Activated CD8-positive, alpha-beta memory T cell treated with anti-CD3 and anti-CD28 coated beads, Interleukin-2, amount 50 U/mL, for 48 hours (primary cell): Measurements from ENCODE around the gene RNU6-1.

Experiments
- DNase-seq: peaks from one replicate; pipeline ENCODE4 v3.0.0-alpha.2; 2020

RNU6-1 gene

GRCh38 chr15:67839929-67840748 lies at the start of gene RNU6-1:
Gene RNU6-1 (minus strand): TSS chr15:67840045.
- DNase-seq, result peak; percentile 96

DNA sequence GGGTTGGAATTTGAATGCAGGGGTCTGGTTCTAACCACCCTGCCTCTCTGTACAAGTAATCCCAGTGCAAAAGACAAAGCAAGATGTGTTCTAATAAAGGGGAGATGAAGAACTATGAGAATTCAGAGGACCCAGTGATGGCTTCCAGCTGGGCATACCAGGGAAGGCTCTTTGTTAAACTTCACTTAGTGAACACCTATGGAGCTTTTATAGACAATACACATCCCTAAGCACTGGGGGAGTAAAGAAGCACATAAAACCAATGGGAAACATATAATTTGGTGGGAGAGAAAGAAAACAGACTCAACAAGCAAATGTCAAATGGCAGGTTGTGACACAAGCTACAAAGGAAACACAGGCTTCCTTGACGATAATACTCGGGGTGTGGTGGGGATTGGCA lies 47.9 kb upstream of the RNU6-1 start:
- DNase-seq, result no peak

- no peak for DNase-seq
These were observed 46.0 kb upstream of the RNU6-1 start for GRCh38 chr15:67885861-67886260.

DNA sequence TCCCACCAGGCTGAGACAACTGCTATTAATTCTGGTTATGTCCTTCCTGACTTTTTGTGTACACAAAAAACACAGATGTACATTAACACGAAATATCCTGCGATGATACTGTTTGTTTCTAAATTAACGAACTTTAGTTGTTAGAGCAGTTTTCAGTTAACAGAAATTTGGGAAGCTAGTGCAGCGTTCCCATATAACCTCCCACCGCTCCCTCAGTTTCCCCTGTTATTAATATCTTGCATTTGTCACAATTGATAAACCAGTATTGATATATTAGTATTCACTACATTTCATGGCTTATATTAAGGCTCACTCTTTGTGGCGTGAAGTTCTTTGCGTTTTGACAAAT lies 45.3 kb upstream of the RNU6-1 start:
- DNase-seq, result no peak

- DNase-seq, result peak; percentile 68
These were observed 44.8 kb upstream of the RNU6-1 start for GRCh38 chr15:67884514-67885174.

GRCh38 chr15:67884009-67884408 lies 44.2 kb upstream of the RNU6-1 start:
- no peak for DNase-seq

DNA sequence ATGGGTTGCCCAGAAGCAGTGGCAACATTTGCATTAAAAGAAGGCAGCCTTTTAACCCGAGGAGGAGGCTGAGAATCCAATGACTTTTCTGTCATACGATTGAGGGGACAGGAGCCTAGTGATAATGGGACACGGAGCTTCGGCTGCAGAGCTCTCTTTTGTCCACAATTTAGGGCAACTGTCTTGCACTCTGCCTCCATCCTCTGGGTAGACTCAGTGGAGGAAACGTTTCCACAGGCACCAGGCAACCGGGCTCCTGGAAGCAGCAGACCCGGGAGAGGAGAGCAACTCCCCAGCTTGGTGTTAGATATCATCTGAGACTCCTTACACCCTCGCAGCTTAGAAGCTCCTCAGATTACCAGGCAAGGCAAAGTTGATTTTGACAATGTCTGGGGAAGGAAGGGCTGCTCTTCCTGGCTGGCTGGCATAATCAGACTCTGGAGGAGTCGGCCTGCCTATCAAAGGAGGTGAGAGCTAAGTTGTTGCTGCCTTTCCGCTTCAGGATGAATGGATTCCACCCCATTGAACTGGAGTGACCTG lies 43.5 kb upstream of the RNU6-1 start:
- DNase-seq, result no peak

DNA sequence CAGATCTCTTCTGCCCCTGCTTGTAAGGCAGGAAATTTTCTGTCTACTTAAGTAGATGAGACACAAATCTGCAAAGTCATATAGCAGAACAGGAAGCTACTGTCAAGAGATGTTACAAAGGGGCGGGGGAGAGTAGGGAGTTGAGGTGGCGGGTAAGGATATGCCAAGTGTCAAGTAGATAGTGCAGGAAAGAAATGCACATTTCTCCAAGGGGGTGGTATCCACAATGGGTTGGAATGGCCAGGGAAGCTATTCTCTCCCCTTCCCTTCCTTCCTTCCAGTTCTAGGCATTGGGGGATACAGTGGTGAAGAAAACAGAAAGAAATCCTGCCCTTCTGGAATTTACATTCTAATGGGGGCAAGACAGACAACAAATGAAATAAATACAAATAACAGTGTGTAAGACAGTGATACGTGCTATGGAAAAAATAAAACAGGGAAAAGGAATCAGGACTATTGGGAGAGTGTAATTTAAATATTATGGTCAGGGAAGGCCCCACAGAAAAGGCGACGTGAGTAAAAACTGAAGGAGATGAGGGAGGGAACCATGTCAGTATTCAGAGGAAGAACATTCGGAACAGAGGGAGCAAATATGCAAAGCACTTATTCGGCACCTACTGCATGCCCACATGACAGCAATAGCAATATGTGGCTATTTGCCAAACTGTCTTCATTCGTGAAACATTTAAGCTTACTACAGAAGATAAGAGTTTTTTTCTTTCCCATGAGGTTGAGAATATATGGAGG lies 42.8 kb upstream of the RNU6-1 start:
- no peak for DNase-seq

DNA sequence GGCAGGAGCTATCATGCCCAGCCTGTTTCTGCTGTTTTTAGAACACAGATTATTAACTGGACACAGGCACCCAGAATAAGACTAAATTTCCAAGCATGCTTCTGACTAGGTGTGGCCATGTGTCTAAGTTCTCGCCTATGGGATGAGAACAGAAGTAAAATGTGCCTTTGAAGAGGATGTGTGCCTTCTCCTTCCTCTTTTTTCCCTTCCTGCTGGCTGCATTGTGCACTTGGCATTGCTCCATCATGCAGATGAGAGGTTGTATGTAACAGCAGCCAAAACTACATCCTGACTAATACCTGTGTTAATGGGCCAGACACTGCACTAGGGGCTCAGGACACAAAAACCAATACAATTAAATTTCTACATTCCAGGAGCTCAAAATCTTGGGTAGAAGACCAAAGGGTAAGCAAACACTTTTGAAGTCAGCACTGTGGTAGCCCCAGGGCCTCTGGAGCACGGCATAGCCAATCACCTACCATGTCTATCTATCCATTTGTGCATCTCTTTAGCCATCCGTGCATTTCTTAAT lies 40.9 kb upstream of the RNU6-1 start:
- no peak for DNase-seq

DNA sequence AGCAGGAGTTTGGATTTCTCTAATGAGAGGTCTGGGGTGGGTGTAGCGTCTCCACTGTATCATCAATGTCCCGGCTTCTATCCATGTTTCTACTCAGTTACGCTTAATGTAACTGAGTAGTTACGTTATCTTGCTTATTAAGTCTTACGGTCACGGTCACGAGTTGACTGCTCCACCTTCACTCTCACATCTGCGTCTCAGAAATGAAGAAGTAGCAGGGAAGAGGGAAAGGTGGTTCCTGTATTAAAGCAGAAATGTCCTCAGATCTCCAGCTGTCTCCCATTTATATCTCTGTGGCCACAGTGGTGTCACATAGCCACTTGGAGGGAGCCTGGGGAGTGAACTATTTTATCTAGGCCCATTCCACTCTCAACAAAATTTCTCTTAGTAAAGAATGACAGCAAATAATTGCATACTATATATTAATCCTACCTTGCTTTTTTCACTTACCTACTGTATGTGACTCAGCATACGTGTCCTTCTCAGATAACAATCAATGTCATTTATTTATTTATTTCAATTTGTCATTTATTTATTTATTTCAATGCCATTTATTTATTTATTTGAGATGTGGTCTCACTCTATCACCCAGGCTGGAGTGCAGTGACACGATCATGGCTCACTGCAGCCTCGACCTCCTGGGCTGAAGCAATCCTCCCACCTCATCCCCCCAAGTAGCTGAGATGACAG lies 39.7 kb upstream of the RNU6-1 start:
- no peak for DNase-seq

GRCh38 chr15:67878712-67879206 lies 38.9 kb upstream of the RNU6-1 start:
- DNase-seq, result no peak

DNA sequence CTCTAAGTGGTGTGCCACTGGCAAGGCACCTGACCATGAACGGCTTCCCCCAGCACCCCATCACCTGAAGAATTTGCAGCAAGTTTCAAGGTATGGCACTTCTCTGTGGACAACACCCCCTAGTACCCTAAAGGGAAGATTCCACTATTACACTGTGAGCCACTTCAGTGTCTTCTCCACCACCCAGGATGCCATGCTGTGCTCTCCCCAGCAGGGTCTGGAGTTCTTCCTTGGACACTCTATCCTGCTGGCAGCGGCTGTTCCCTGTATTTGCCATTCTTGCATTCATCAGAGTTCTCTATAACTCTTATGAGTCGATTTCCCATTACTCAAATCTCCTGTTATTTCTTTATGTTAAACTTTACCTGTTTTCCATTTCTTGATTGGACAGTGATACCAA lies 33.9 kb upstream of the RNU6-1 start:
- no peak for DNase-seq

DNA sequence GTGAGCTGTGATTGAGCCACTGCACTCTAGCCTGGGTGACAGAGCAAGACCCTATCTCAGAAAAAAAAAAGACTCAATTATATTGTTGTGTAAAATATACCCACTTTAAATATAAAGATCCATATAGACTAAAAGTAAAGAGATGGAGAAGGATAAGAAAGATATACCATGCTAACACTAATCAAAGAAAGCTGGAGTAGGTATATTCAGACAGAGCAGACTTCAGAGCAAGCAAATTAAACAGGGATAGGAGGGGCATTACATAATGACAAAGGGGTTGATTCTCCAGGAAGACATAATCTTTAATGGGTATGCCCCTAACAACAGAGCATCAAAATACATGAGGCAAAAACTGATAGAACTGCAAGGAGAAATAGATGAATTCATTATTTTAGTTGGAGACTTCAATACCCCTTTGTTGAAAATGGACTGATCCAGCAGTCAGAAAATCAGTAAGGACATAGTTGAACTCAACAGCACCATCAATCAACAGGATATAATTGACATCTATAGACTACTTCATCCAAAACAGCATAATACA lies 31.1 kb upstream of the RNU6-1 start:
- DNase-seq, result no peak

DNA sequence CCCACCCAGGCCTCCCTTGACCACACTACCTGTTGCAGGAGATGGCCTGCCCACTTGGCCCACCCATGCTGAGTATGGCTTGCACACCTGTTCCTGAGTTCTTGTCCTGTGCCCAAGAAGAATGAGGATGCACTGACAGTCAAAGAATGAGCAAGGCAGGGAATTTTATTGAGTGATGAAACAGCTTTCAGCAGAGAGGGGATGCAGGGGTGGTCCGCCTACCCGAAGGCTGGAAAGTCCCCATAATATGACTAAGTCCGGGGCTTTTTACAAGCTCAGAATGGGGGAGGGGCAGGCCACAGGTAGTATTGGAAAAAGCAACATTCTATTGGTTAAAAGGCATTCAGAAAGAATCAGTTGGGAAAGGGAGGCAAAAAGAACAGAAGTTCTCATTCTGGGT lies 29.9 kb upstream of the RNU6-1 start:
- DNase-seq, result no peak

- no peak for DNase-seq
These were observed 25.9 kb upstream of the RNU6-1 start for GRCh38 chr15:67865766-67866165.

GRCh38 chr15:67865331-67865730 lies 25.5 kb upstream of the RNU6-1 start:
- no peak for DNase-seq

- DNase-seq, result peak; percentile 89
These were observed 23.7 kb upstream of the RNU6-1 start for GRCh38 chr15:67863442-67863987.

DNA sequence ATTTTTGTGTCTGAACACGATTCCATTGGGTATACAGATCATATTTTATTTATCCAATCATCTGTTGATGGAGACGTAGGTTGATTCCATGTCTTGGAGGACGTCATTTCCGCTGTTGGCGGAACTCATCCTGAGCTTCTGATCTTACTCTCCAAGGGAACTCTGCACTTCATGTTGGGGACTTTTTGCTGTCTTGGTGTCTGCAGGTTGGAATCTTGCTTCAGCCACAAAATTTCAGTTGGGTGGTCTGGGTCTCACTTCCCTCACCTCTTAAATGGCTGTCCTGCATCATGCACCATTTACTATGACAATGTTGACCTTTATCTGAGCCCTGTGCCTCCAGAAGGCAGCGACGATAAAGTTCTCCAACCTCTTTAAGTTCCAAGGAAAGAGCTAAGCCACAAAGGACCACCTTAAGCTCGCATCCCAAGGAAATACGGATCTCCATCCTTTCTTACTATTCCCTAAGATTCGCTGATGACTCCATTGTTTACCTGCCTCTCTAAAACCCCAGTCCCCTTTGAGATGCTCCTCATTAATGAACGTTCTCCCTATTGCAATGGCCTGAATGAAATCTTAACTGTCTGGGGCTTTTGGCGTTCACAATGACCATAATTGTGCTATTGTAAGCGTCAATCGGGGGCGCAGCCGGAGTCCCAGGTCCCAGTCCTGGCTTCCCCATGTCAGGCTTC lies 23.1 kb upstream of the RNU6-1 start:
- no peak for DNase-seq

DNA sequence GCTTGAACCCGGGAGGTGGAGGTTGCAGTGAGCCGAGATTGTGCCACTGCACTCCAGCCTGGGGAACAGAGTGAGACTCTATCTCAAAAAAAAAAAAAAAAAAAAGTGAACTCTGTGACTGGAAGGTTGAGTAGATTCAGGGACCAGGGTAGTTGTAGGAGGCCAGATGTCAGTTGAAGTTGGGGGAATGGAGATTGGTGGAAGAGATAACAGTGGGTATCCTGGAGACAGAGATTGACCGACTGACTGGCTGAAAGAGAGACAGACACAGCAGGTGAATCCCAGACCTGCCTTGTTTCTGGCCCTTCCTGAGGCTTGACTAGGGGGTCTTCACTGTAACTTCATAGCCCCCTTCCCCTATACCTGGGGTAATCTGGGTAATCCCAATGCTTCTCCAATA lies 22.1 kb upstream of the RNU6-1 start:
- DNase-seq, result no peak

DNA sequence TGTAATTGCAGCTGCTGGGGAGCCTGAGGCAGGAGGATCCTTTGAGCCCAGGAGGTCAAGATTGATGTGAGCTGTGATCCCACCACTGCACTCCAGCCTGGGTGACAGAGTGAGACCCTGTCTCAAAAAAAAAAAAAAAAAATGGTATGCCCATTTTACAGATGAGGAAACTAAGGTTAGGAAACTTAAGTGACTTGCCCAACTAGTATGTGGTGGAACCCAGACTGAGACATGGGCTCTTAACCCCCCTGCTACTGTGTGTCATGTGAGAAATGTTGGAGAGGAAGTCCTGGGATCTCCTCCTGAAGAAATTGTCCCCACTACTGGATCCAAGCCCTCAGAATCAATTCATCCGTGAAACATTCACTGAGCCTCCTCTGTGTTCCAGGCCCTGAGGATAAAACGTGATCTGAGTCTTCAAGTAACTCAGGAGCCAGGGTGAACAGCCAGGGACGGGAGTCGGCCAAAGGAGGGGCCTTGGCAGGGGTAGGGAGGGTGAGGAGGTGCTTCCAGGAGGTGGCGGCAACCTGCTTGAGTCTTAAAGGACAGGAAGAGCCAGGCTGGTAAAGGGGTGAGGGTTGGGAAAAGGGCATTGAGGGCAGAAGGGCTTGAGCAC lies 19.6 kb upstream of the RNU6-1 start:
- no peak for DNase-seq

DNA sequence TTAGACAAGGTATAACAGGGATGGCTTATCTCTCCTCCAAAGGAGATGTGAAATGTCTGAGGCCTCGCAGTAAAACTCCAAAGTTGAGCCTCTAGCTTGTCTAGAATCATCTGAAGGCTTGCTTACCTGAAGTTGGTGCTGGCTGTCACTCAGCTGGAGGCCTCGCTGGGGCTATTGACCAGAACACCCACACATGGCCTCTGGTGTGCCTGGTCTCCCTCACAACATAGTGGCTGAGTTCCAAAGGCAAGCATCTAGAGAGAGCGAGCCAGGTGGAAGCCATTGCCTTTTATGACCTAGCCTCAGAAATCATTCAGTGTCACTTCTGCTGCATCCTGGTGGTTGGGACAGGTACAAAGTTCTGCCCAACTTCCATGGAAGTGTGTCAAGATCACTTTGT lies 17.4 kb upstream of the RNU6-1 start:
- no peak for DNase-seq
